ENCODE results near the gene CPA2.
A peak's percentile ranks its signal among the peaks of the same experiment; 100 is the strongest.
"Not testable (repeated sequence)": the region's sequence is repeated elsewhere in the genome, so short reads cannot be mapped to it uniquely, and the experiment has no call there.

The CPA2 gene

DNA sequence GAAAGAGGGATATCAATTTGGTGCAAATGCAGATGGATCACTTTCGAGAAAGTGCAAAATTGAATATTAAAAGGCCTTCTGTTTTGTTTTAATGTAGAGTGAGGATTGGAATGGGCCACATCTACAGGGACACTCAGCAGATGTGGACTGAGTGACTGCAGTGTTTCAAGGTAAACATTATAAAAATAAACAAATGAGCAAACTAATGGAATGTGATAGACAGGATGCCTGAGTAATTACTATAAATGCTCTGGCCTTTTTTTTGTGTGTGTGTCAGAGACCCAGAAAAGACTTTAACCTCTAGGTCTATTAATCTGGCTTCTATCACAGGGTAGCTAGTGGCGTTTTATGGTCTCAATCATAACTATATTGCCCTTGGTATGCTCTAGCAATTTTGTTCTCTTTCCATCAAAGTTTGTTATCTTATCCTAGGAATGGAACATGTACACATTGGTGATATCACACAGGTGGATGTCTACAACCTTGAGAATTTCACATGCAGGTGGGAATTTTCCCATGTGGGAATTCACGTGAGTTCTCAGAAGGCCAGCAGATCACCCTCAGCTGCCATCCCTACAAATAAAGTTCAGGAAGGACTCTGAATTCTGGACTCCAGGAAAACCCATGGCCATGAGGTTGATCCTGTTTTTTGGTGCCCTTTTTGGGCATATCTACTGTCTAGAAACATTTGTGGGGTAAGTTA is at the start of gene CPA2:
Gene CPA2, plus strand, starts transcription at position 606 of the 703 bp plus-strand sequence. Its CDS starts 19 bp downstream, at position 625.
- no peak for DNase-seq

- no peak for DNase-seq
Observed at GRCh38 chr7:130218806-130219620, 47.6 kb upstream of the CPA2 start.

DNA sequence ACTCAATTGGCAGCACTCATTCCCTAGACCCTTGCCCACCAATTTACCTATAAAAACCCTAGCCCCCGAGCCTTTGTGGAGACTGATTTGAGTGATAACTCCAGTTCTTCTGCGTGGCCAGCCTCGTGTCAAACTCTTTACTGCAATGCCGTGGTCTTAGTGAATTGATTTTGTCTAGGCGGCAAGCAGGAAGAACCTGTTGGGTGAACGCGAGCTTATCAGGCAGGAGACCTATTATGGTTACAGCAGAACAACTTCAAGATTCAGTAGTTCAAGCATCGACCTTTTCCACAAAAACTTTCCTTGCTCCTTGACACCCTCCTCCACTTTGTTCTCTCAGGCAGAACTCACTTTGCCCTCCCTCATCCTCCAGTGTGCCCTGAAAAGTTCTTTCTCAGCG is 46.8 kb upstream of the CPA2 start:
- no peak for DNase-seq

DNA sequence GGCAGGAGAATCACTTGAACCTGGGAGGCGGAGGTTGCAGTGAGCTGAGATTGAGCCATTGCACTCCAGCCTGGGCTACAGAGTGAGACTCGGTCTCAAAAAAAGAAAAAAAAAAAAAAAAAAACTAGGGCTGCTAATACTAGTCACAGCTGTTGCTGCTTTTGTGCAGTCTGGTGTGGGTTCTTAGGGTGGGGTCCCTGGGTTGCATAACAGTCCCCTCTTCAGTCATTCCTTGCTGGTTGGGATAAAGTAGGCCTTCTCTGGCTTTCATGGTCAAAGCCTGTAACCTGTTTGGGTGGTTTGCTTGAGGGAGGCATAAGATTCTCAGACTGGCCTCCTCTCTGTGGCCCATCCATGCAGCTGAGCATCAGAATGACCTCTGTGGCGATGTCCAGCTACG is 44.9 kb upstream of the CPA2 start:
- no peak for DNase-seq

DNA sequence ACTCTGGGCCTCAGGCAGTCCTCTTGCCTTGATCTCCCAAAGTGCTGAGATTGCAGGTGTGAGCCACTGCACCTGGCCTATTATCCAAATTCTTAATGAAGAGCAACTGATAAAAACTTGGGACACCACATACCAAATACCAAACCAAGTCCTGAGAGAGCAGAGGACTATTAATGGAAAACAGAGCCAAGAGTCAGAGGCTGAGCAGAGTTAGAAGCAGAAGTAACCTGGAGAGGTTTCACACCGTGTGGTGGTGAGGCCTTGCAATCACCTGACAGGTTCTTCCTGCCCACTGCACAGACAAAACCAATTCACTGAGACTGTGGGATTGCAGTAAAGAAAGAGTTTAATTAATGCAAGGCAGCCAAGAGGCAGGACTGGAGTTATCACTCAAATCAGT is 43.0 kb upstream of the CPA2 start:
- no peak for DNase-seq

DNA sequence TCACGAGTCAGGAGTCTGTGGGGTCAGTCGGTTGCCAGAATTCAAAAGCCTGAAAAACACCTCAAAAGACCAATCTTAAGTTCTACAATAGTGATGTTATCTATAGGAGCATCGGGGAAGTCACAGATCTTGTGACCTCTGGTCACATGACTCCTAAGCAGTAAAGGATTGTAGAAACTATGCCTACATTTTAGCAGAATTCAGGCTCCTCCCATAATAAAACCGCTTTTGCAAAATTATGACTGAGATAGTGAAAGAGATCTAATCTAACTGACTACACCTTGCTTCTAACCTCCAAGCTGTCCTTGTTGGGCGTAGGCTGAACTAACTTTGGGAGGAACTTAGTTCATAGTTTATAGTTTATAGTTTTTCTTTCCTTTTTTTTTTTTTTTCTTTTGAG is 42.5 kb upstream of the CPA2 start:
- DNase-seq, result no peak

- DNase-seq, result not testable (repeated sequence)
Observed at GRCh38 chr7:130224923-130225322, 41.7 kb upstream of the CPA2 start.

- no peak for DNase-seq
Observed at GRCh38 chr7:130226333-130226732, 40.3 kb upstream of the CPA2 start.

GRCh38 chr7:130227883-130228575 is 38.6 kb upstream of the CPA2 start:
- DNase-seq, result peak; percentile 48

- DNase-seq, result no peak
Observed at GRCh38 chr7:130228840-130229502, 37.7 kb upstream of the CPA2 start.

DNA sequence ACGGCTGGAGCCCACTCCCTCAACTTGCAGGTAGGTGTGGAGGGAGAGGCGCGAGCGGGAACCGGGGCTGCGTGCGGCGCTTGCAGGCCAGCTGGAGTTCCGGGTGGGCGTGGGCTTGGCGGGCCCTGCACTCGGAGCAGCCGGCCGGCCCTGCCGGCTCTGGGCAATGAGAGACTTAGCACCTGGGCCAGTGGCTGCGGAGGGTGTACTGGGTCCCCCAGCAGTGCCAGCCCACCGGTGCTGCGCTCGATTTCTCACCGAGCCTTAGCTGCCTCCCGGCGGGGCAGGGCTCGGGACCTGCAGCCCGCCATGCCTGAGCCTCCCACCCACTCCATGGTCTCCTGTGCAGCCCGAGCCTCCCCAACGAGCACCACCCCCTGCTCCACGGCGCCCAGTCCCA is 36.7 kb upstream of the CPA2 start:
- not testable (repeated sequence) for DNase-seq

DNA sequence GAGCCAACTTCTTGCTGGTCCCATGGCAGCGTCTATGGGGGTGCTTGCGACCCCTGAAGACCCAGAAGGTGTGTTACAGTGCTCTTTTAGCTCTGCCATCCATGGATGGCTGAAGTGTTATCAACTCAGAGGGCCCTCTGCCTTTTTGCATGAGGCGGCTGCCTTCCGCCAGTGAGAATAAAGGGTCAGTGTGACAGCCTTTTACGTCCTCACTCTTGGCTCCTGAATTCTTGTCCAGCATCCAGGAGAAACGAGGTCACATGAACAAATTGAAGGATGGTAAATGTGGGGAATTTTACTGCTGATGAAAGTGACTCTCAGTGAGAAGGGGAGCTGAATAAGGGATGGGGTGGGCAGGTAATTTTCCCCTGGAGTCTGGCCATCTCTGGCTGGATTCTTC is 34.9 kb upstream of the CPA2 start:
- no peak for DNase-seq

DNA sequence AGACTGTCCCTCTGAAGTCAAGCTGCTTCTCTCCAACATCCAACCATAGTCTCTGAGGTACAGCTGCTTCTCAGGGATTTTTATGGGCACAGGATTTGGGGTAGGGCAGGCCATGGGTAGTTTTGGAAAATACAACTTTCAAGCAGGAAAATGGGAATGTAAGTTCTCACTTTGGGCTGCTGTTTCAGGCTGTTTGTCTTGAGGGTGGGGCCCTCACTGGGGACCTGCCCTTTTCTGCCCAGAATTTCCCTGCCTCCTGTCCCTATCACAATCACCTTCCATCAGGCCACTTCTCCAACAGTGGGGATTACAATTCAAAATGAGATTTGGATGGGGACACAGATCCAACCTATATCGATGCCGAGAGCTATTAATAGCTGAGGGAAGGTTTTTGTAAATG is 34.5 kb upstream of the CPA2 start:
- no peak for DNase-seq

DNA sequence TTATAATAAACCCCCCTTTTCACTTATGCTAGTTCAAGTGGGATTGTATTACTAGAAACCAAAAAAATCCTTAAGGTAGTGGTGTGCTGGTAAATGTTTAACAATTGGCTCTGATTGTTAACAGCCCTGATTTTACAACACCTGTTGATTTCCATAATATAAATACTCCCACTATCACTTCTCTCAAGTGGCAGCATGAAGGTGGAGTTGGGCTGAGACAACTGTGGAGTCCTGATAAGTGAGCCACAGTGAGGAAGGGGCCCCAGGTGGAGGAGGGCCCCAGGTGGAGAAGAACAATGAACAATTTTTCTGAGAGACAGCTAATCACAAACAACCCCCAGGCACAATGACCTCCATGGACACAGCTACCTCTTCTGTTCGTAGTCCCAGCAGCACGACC is 32.6 kb upstream of the CPA2 start:
- no peak for DNase-seq

DNA sequence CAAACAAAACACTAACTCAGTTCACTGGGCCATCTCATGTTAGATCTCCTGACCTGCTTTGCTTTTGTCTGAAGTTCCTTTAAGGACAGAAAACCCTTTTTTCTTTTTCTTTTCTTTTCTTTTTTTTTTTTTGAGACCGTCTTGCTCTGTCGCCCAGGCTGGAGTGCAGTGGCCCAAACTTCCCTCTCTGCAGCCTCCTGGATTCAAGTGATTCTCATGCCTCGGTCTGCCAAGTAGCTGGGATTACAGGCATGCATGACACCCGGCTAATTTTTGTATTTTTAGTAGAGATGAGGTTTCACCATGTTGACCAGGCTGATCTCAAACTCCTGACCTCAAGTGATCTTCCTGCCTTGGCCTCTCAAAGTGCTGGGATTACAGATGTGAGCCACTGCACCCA is 30.3 kb upstream of the CPA2 start:
- DNase-seq, result not testable (repeated sequence)

- no peak for DNase-seq
Observed at GRCh38 chr7:130240240-130240639, 26.4 kb upstream of the CPA2 start.

DNA sequence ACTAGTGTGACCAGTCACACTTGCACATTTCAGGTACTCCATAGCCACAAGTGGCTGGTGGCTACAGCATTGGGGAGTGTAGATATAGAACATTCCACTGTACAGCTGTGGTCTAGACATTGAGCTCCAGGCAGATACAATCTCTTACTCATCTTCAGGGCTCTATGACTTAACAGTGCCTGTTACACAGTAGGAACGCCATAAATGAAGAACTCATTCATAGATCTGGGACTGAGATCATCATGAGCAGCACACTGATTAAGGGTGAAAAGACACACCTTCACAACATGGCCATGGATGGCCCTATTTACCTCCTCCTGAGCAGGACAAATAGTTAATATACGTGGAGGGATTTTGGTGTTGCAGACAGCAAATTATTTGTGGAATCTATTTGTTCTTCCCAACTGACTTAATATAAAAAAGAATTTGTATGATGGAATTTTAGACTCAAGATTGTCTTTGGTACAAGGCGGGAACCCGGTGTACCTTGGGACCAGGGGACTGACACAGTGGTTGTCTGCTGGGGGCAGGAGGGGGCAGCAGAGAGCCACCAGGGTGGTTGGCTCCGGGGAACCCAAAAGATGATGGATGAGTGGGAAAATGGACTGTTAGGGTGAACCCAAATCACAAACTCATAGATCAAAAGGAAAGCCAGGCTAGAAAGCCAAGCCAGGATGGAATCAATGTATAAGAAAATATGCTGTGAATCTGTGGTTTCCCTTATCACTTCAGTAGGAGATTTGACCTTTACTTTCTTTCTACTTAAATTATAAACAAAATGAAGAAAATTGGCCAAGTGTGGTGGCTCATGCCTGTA is 24.3 kb upstream of the CPA2 start:
- peak; percentile 26 for DNase-seq

- not testable (repeated sequence) for DNase-seq
Observed at GRCh38 chr7:130243486-130243885, 23.2 kb upstream of the CPA2 start.

DNA sequence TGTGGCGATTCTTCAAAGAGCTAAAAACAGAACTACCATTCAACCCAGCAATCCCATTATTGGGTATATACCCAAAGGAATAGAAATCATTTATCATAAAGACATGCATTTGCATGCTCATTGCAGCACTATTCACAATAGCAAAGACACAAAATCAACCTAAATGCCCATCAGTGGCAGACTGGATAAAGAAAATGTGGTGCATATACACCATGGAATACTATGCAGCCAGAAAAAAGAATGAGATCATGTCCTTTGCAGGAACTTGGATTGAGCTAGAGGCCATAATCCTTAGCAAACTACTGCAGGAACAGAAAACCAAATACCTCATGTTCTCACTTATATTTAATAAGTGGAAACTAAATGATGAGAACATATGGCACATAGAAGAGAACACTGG is 20.2 kb upstream of the CPA2 start:
- DNase-seq, result not testable (repeated sequence)

DNA sequence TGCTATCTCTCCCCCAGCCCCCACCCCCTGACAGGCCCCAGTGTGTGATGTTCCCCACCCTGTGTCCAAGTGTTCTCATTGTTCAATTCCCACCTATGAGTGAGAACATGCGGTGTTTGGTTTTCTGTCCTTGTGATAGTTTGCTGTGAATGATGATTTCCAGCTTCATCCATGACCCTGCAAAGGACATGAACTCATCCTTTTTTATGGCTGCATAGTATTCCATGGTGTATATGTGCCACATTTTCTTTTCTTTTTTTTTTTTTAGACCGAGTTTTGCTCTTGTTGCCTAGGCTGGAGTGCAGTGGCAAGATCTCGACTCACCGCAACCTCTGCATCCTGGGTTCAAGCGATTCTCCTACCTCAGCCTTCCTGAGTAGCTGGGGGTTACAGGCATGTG is 17.8 kb upstream of the CPA2 start:
- not testable (repeated sequence) for DNase-seq

- DNase-seq, result not testable (repeated sequence)
Observed at GRCh38 chr7:130249626-130250025, 17.0 kb upstream of the CPA2 start.

DNA sequence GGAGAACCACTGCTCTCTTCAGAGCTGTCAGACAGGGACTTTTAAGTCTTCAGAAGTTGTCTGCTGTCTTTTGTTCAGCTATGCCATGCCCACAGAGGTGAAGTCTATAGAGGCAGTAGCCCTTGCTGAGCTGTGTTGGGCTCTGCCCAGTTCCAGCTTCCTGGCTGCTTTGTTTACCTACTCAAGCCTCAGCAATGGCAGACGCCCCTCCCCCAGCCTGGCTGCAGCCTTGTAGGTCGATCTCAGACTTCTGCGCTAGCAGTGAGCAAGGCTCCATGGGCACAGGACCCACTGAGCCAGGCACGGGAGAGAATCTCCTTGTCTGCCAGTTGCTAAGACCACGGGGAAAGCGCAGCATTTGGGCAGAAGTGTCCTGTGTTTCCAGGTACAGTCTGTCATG is 12.1 kb upstream of the CPA2 start:
- no peak for DNase-seq

All from midbrain (tissue), 1 donor.